SK-N-SH treated with all-trans-retinoic acid at 6 μM for 48 hours (cell line): Measurements from ENCODE around the gene APOC3.

ENCODE experiments used
- ARNTL ChIP-seq: fragments of 450-650 bp; formaldehyde crosslinking; IDR thresholded peaks from 2 replicates; pipeline ENCODE4 v1.5.0; 2020; ENCODE audit warnings: low read depth, mild to moderate bottlenecking, moderate library complexity, borderline replicate concordance
- BACH2 ChIP-seq: fragments of 250-450 bp; sonication (Bioruptor Pico); IDR thresholded peaks from 2 replicates; pipeline ENCODE4 v1.9.0; 2021; ENCODE audit warnings: mild to moderate bottlenecking, borderline replicate concordance
- CREB5 ChIP-seq: fragments of 250-450 bp; sonication (Bioruptor Pico); IDR thresholded peaks from 2 replicates; pipeline ENCODE4 v1.5.1; 2020; ENCODE audit warnings: low read depth, mild to moderate bottlenecking, moderate library complexity
- CSRNP3 ChIP-seq: fragments of 250-450 bp; sonication (Bioruptor Pico); IDR thresholded peaks from 2 replicates; pipeline ENCODE4 v1.5.1; 2021; ENCODE audit warnings: mild to moderate bottlenecking, moderate library complexity
- ESRRG ChIP-seq: fragments of 250-450 bp; sonication (Bioruptor Pico); IDR thresholded peaks from 2 replicates; pipeline ENCODE4 v1.6.1; 2021; ENCODE audit warnings: mild to moderate bottlenecking
- OSR1 ChIP-seq: fragments of 250-450 bp; sonication (Bioruptor Pico); IDR thresholded peaks from 2 replicates; pipeline ENCODE4 v1.8.0; 2022; ENCODE audit warnings: moderate library complexity, mild to moderate bottlenecking, inconsistent platforms
- RARB ChIP-seq: fragments of 250-450 bp; sonication (Bioruptor Pico); IDR thresholded peaks from 2 replicates; pipeline ENCODE4 v1.8.0; 2021; ENCODE audit warnings: mild to moderate bottlenecking, moderate library complexity
- TOX ChIP-seq: fragments of 250-450 bp; sonication (Bioruptor Pico); IDR thresholded peaks from 2 replicates; pipeline ENCODE4 v1.8.0; 2021; ENCODE audit warnings: mild to moderate bottlenecking, moderate library complexity, borderline replicate concordance
- ZFP3 ChIP-seq: fragments of 250-450 bp; sonication (Bioruptor Pico); IDR thresholded peaks from 2 replicates; pipeline ENCODE4 v1.5.0; 2020; ENCODE audit warnings: mild to moderate bottlenecking, moderate library complexity
- ZFP30 ChIP-seq: fragments of 450-650 bp; formaldehyde crosslinking; IDR thresholded peaks from 2 replicates; pipeline ENCODE4 v1.5.0; 2022; ENCODE audit warnings: mild to moderate bottlenecking, moderate library complexity
- ZNF565 ChIP-seq: fragments of 450-650 bp; formaldehyde crosslinking; conservative IDR thresholded peaks from 2 replicates; pipeline ENCODE4 v1.5.0; 2020; ENCODE audit warnings: low read depth, mild to moderate bottlenecking, moderate library complexity
- TF ChIP-seq, protein P1 (sequence below): fragments of 250-450 bp; sonication (Bioruptor Pico); IDR thresholded peaks from 2 replicates; pipeline ENCODE4 v1.8.0; 2020; ENCODE audit warnings: mild to moderate bottlenecking, moderate library complexity, borderline replicate concordance

- TF ChIP-seq BACH2 (CRISPR knock-in tag), result no peak
- TF ChIP-seq ZFP30, result no peak
- TF ChIP-seq CREB5 (CRISPR knock-in tag), result no peak
- no peak for TF ChIP-seq ARNTL (CRISPR knock-in tag)
- TF ChIP-seq, protein P1, sequence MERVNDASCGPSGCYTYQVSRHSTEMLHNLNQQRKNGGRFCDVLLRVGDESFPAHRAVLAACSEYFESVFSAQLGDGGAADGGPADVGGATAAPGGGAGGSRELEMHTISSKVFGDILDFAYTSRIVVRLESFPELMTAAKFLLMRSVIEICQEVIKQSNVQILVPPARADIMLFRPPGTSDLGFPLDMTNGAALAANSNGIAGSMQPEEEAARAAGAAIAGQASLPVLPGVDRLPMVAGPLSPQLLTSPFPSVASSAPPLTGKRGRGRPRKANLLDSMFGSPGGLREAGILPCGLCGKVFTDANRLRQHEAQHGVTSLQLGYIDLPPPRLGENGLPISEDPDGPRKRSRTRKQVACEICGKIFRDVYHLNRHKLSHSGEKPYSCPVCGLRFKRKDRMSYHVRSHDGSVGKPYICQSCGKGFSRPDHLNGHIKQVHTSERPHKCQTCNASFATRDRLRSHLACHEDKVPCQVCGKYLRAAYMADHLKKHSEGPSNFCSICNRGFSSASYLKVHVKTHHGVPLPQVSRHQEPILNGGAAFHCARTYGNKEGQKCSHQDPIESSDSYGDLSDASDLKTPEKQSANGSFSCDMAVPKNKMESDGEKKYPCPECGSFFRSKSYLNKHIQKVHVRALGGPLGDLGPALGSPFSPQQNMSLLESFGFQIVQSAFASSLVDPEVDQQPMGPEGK (CRISPR knock-in tag), result no peak
- no peak for TF ChIP-seq CSRNP3 (CRISPR knock-in tag)
- TF ChIP-seq OSR1 (CRISPR knock-in tag), result no peak
- no peak for TF ChIP-seq TOX (CRISPR knock-in tag)
- no peak for TF ChIP-seq RARB (CRISPR knock-in tag)
- TF ChIP-seq ESRRG (CRISPR knock-in tag), result no peak
- TF ChIP-seq ZFP3 (CRISPR knock-in tag), result no peak
- no peak for TF ChIP-seq ZNF565 (CRISPR knock-in tag)
Measured at GRCh38 chr11:116812109-116812508, 17.6 kb upstream of the APOC3 start.
